ENCODE results near the gene BTBD16. TPM values are rescaled to one million over a fixed set of nuclear protein-coding genes. Genes with fewer than 3 reads are reported as not detected.

BTBD16 gene
- total and polyA plus RNA-seq, 4 donors = 0.42 to 2.8 (median 1.8) TPM

DNA sequence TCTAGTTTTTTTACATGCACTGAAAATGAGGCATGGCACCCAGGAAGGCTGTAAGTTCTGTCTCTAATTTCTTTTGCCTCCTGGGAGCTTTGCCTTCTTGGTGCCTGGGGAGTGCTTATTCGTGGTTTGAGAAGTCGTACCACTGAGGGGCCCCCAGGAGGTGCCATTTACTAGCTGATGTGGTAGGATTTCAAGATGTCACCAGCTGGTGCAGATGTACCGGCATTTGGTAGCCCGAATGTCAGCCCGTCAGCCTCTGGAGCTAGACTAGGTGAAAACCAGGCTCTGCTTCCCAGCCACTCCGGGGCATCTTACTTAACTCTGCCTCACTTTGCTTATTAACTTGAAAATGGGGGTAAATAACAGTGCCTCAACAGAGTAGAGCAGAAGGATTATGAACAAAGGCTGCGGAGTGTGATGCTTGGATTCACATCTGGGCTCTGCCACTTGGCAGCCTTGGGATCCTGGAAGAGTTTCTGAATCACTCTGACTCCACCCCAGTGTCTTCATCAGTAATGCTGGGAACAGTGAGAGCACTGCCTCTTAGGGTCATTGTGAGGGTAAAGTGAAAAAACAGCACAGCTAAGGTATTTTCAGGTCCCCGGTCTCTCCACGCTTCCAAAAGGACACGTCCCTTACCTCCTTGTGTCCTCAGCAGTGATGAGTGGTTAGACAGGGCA, 31.4 kb upstream of the BTBD16 start:
- no peak for TF ChIP-seq SP1 (IDR thresholded peaks at IDR 0.05)
- TF ChIP-seq ATF3 (IDR thresholded peaks at IDR 0.05) = no peak
- TF ChIP-seq NR2F2 (IDR thresholded peaks at IDR 0.05) = no peak
- TF ChIP-seq, protein P1, sequence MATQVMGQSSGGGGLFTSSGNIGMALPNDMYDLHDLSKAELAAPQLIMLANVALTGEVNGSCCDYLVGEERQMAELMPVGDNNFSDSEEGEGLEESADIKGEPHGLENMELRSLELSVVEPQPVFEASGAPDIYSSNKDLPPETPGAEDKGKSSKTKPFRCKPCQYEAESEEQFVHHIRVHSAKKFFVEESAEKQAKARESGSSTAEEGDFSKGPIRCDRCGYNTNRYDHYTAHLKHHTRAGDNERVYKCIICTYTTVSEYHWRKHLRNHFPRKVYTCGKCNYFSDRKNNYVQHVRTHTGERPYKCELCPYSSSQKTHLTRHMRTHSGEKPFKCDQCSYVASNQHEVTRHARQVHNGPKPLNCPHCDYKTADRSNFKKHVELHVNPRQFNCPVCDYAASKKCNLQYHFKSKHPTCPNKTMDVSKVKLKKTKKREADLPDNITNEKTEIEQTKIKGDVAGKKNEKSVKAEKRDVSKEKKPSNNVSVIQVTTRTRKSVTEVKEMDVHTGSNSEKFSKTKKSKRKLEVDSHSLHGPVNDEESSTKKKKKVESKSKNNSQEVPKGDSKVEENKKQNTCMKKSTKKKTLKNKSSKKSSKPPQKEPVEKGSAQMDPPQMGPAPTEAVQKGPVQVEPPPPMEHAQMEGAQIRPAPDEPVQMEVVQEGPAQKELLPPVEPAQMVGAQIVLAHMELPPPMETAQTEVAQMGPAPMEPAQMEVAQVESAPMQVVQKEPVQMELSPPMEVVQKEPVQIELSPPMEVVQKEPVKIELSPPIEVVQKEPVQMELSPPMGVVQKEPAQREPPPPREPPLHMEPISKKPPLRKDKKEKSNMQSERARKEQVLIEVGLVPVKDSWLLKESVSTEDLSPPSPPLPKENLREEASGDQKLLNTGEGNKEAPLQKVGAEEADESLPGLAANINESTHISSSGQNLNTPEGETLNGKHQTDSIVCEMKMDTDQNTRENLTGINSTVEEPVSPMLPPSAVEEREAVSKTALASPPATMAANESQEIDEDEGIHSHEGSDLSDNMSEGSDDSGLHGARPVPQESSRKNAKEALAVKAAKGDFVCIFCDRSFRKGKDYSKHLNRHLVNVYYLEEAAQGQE (IDR thresholded peaks at IDR 0.05) = no peak
- no peak for TF ChIP-seq GABPA (IDR thresholded peaks at IDR 0.05 in 1 of 2, conservative IDR thresholded peaks at IDR 0.05 in 1 of 2)
- no peak for TF ChIP-seq TAF1 (conservative IDR thresholded peaks at IDR 0.05)
- TF ChIP-seq JUND (IDR thresholded peaks at IDR 0.05) = no peak
- no peak for TF ChIP-seq FOXA1 (IDR thresholded peaks at IDR 0.05)
- no peak for TF ChIP-seq EGR1 (IDR thresholded peaks at IDR 0.05; ENCODE audit: low read depth in 2 of 2)
- no peak for TF ChIP-seq HNF4A (conservative IDR thresholded peaks at IDR 0.05)
- TF ChIP-seq ZBTB33 (IDR thresholded peaks at IDR 0.05) = no peak
- no peak for TF ChIP-seq YY1 (IDR thresholded peaks at IDR 0.05)
- TF ChIP-seq RAD21 (IDR thresholded peaks at IDR 0.05) = no peak
- Histone ChIP-seq H3K27ac (ENCODE audit: low read depth in 1 of 2, low read length in 2 of 2) (no peak overlapping the region), H3K4me3 (ENCODE audit: low read depth in 1 of 3, low read length in 3 of 3) (no peak overlapping the region), H3K4me1 (ENCODE audit: control insufficient read depth in 4 of 4, insufficient read depth in 4 of 4, low read length in 3 of 4) (no peaks in the 10 kb centered on the region), H3K9me3 (ENCODE audit: control insufficient read depth in 4 of 4, low read length in 3 of 4) (no peaks in the 10 kb centered on the region), H3K36me3 (ENCODE audit: control insufficient read depth in 4 of 4, insufficient read depth in 3 of 4, low read depth in 1 of 4, low read length in 3 of 4) (peaks cover 0 to 30% (median 12%) of the 10 kb centered on the region in 4 donors), H3K9ac (ENCODE audit: low read depth in 1 of 2, low read length in 2 of 2) (no peak overlapping the region), H3K27me3 (ENCODE audit: control insufficient read depth in 4 of 4, insufficient read depth in 4 of 4, low read length in 3 of 4) (no peaks in the 10 kb centered on the region)
- WGBS = 96% methylated on average over 10 of the region's 10 CpGs
- DNase-seq (ENCODE audit: low spot score) = no peak

DNA sequence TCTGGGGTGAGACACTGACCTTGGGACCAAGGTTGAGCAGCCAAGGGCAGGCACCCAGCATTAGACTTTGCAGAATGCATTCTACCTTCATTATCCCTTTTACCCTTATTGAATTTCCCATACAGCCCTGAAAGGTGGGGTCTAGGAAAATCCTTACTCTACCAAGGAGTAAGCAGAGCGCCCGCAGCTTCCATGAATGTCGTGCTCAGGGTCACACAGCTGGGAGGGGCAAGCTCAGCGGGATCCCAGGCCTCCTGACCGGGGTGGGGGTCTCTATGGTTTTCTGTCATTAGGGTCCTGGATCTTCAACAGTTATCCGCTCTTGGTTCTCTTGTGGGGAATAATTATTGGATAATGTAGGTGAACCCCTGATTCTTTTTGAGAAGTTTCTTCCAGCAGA, 30.7 kb upstream of the BTBD16 start:
- 95% methylated on average over 6 of the region's 6 CpGs for WGBS
- no peak for DNase-seq (ENCODE audit: low spot score)
- H3K27ac ChIP-seq (ENCODE audit: low read depth in 1 of 2, low read length in 2 of 2) = no peak overlapping the region
- no peaks in the 10 kb centered on the region for H3K9me3 ChIP-seq (ENCODE audit: control insufficient read depth in 4 of 4, low read length in 3 of 4)
- H3K36me3 ChIP-seq (ENCODE audit: control insufficient read depth in 4 of 4, insufficient read depth in 3 of 4, low read depth in 1 of 4, low read length in 3 of 4) = peaks cover 0 to 30% (median 12%) of the 10 kb centered on the region in 4 donors
- no peak overlapping the region for H3K4me3 ChIP-seq (ENCODE audit: low read depth in 1 of 3, low read length in 3 of 3)
- no peak overlapping the region for H3K9ac ChIP-seq (ENCODE audit: low read depth in 1 of 2, low read length in 2 of 2)
- TF ChIP-seq GABPA (IDR thresholded peaks at IDR 0.05 in 1 of 2, conservative IDR thresholded peaks at IDR 0.05 in 1 of 2) (no peak), TAF1 (conservative IDR thresholded peaks at IDR 0.05) (no peak)
- no peaks in the 10 kb centered on the region for H3K4me1 ChIP-seq (ENCODE audit: control insufficient read depth in 4 of 4, insufficient read depth in 4 of 4, low read length in 3 of 4)
- no peaks in the 10 kb centered on the region for H3K27me3 ChIP-seq (ENCODE audit: control insufficient read depth in 4 of 4, insufficient read depth in 4 of 4, low read length in 3 of 4)
